IPS-NIHi11 (cell line): Measurements from ENCODE around the gene PANX3.
A peak's percentile ranks its signal among the peaks of the same experiment; 100 is the strongest.

ENCODE experiments used
- DNase-seq: peaks from one replicate; pipeline ENCODE4 v3.0.0; 2012; ENCODE audit warnings: mixed read lengths, low spot score

The PANX3 gene

DNA sequence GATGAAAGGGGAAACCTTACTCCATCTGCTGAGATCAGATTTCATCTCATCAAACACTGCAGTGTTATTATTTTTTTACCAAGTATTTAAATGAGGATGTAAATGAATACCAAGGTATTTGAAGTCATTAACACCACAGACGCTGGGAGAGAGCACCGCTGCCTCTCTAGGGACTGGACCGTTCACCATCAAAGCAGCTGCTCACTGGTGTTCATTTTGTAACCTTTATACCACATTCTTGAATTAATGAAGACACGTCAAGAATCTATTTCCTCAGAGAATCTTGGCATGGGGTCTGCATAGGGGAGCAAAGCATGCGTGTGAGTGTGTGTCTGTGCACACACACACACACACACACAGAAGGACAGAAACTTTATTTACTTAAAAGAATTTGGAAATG is 46.7 kb downstream of the PANX3 start:
- no peak for DNase-seq

DNA sequence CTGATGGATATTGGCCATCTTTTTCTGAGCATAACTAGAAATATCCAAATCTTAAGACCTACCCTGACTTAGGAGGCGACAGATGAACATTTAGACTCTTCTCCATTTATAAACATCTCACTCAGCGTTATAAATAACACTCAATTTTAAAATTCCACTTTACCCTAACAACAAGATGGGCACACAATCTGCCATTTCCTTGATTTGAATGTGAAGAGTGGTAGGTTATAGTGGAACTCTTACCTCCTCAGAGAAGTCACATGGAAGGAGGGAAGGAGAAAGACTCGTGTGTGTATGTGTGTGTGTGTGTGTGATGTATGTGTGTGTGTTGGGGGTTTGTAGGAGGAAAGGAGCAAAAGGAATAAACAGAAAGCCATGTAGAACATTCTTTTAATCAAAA is 47.3 kb downstream of the PANX3 start:
- no peak for DNase-seq

DNA sequence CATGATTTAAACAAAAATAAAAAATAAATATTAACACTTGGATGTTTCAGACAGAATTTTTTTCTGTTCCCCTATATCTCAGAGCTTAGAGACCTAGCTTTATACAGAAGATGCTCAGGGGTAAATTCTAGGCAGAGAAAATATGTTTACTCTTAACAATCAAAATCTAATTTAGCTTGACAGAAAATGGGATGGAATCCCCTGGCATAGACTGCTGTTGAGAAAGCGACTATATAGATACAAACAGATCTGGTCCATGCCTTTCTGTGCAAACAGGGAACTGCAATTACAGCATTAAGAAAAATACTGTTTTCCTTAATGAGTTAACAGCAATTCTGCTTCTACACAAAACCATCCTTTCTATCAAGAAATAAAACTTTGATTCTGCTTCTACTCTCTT is 47.8 kb downstream of the PANX3 start:
- no peak for DNase-seq

DNA sequence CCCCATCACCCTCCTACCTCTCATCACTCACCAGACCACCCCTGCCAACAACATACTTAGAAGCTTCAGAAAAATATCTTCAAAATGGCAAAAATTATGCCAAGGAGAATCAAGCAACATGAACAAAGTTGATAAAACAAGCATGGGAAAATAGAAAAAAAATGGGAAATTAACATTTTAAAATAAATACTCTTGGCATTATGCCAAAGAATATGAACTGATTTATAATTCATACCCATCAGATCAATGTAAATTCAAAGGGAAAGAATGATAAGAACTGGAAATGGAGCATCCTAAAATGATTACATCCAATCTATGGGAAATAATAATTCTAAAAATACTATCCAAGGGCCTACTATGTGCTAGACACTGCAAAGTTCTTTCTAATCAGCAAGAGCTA is 50.3 kb downstream of the PANX3 start:
- DNase-seq, result no peak

DNA sequence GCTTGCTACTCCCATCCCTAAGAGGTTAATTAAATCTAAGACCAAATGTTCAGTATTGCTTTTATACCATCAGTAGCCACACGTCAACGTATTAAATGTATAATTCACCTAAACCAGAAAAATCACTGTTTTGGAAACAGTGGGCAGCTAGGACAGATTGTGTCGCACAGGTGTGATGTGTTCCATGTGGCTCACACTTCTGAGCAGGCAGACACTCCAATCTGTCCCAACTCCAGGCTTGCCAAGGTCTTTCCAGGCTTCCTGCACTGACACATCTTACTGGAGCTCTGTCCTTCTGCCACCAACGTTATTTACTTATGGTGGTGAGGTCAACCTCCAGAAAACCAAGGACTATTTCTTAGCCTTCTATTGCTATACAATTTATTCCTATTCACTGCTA is 50.9 kb downstream of the PANX3 start:
- no peak for DNase-seq

DNA sequence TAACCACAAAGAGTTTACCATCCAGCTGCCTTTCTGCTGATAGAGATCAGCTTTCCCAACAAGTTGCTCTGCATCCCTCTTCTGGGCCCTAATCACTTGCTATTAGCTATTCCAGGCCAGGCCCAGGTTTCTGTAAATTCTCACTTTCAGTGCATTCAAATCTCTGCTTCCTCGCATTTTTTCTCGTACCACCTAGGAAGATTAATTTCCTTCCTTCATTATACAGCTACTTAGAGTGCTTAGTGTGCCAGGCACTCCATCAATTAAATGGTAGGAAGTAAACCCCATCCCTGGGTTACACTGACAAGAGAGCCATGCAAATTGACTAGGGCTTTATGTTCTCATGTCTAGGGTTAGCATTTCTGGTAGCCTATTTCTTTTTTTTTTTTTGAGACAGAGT is 52.6 kb downstream of the PANX3 start:
- DNase-seq, result no peak

DNA sequence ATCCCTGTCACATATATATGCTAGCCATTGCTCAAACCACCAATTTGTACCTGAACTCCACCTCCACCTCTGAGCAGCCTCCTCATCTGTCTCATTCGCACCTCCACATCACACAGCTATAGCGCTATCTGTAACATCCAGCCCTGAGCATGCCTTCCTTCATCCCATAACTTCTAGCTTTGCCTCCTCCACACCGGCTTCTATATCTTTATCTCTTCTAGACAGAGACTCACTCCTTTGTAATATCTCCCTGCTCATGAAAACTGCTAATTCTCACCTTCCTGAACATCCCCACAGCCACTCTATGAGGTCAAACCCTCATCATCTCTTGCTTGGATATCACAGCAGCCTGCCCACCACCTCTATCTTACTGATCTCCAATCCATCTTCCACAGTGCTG is 56.4 kb downstream of the PANX3 start:
- DNase-seq, result no peak

DNA sequence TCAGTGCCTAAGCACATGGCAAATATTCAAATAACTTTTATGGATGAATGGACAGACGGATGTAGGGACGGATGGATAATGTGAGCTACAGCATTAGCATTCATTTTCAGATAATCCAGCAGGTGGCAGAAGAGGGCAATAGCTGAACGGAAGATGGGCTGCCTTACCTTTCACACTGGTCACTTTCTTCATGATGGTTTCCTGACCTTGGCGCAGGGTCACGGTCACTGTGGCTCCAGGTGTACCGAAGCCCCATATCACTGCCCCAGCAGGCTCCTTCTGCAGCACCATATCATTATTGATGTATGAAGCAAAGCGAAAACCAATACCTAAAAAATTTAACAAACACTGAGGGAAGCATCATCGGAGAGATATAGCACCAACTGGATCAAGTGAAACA is 58.0 kb downstream of the PANX3 start:
- peak; percentile 73 for DNase-seq
